Activated CD8-positive, alpha-beta memory T cell treated with anti-CD3 and anti-CD28 coated beads, Interleukin-2, amount 50 U/mL, for 24 hours (primary cell): Measurements from ENCODE around the gene SDHB.

Experiments used
- DNase-seq: peaks from one replicate; pipeline ENCODE4 v3.0.0-alpha.2; 2020; ENCODE audit errors: extremely low read depth

The SDHB gene

DNA sequence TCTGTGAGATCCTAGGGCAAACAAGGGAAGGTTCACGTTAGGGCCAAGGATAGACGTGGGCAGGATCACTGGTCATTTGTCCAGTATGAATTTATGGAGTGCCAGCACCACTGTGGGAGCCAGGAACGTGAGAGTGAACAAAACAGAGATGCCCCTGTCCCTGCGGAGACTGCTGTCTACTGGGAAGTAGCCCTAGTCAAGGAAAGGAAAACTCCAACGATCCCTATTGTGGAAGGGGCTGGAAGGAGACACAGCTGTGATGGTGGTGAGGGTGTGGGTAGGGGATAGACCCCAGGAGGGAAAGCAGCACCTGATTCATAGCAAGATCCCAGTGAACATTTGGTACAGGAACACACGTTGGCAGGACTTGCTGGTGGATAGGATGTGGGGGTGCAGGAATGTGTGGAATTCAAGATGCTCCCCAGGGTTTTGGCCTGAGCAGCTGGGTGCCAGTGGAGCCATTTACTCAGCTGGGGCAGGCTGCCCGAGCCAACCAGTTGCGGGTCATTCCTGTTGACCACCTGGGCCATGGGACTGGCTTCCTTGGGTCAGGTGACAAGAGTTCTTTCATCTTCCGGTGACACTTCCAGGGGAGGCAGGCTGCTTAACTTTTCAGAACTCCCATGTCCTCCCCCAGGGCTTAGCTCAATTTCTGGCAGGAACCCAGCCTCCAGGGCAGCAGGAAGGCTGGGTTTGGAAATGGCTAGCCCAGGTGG lies 40.9 kb downstream of the SDHB start:
- no peak for DNase-seq

GRCh38 chr1:17011439-17012307 lies 42.2 kb downstream of the SDHB start, which contains the start of gene ATP13A2:
Gene ATP13A2, minus strand, starts transcription at chr1:17011928. Its CDS starts 190 bp downstream, at chr1:17011738.
- DNase-seq, result peak; percentile 26

- no peak for DNase-seq
These were observed 42.8 kb downstream of the SDHB start for GRCh38 chr1:17011092-17011438.

- no peak for DNase-seq
These were observed 44.1 kb downstream of the SDHB start for GRCh38 chr1:17009706-17010105.

DNA sequence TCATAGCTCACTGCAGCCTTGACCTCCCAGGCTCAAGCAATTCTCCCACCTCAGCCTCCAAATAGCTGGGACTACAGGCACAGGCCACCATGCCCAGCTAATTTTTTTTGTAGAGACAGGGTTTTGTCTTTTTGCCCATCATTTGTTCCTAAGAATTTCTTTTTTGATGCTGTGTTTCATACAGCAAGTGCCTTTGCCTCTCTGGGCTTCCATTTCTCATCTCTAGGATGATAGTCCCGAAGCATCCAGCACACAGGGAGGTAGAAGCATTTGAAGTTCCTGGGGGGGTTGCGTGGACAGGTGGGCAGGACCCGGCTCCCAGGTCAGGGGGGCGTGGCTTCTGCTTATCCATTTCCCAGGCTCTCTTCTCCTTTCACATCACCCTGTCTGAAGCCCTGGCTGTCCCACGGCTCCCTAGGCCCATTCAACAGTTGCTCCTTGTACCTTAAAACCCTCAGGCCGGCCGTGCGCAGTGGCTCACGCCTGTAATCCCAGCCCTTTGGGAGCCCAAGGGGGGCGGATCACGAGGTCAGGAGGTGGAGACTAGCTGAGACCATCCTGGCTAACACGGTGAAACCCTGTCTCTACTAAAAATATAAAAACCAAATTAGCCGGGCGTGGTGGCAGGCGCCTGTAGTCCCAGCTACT lies 45.5 kb downstream of the SDHB start:
- DNase-seq, result no peak

DNA sequence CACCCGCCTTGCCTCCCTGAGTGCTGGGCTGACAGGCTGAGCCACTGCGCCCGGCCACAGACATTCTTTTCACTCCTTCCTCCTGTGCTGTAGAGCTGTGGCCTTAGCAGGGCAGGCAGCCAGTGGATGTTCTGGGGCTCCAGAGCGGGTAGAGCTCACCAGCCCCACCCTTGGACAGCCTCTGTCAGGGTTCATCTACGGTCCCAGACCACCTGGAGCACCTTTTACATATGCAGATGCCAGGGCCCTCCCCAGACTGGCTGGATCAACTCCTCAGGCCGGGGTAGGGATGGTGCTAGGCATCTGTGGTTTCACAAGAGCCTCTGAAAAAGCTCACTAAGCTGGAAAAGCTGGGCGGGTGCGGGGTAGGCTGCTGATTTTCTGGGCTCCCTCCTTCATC lies 46.7 kb downstream of the SDHB start:
- DNase-seq, result no peak

- DNase-seq, result no peak
These were observed 48.5 kb downstream of the SDHB start for GRCh38 chr1:17005365-17005740.

DNA sequence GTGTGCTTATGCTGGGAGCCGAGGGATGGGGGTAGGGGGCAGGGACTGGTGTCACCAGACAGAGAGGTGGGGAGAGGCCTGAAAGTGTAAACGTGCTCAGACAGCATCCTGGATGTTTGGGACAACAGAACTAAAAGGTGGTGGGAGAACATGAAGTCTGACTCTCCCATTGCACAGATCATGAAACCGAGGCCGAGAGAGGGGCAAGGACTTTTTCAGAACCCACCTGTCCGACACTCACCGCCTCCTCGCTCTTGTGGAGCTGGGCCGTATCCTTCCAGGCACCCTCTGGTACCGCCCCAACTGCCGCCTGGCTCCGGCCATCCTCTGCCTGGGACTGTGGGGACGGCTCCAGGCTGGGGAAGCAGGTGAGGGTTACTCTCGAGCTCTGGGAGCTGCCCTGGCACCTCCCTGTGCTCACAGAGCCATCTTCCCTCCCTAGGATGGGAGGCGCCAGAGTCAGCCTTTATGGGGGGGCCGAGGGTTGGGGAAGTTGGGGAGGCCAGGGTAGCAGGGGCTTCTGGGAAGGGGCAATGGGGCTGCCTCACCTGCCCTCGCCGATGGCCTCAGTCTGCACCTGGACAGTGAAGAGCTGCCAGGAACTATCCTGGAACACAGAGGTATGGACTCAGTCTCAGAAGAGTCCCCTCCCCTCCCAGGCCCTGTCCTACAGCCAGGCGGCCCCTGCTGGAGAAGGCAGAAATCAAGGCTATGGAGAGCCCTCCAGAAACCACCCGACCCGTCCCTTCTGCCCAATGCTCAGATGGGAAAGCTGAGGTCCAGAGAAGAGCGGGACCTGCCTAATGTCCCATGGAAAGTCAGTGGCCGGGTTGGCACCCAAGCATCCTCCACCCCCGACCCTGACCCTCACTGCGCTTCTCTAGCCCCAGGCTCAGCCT lies 49.1 kb downstream of the SDHB start:
- DNase-seq, result no peak

- DNase-seq, result no peak
These were observed 51.3 kb downstream of the SDHB start for GRCh38 chr1:17002524-17002902.

DNA sequence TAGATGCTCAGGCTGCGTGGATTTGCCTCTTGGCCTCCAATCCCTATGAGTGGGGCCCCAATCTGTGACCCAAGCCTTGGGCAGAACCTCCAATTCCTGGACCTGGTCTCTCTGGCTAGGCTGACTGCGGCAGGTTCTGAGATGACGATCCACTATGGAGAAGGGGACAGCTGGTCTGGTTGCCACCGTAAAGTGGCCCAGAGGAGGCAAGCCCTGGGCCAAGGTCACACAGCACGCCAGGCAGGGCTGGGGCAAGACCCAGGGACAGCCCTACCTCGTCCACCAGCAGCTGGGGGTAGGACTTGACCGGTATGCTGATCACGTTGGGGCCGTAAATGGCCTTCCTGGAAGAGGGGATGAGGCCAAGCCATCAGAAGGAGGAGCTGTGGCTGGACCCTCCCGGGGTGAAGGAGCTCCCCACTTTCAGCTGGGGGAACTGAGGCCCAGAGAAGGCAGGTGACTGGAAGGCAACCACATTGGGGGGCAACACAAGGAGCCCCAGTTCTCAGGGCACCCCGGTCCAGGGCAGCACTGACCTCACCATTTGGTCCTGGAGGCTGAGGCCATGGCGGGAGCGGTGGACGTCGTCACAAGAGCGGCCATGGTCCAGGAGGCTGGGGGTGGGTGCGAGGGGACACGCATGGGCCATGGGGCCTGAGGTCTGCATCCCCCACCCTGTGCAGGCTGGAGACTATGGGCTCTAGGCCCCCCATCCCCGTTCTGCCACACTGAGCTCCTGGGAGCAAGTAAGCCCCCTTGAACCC lies 51.9 kb downstream of the SDHB start:
- DNase-seq, result no peak

GRCh38 chr1:16999863-17000262 lies 54.0 kb downstream of the SDHB start:
- DNase-seq, result no peak

GRCh38 chr1:16998589-16998988 lies 55.2 kb downstream of the SDHB start:
- DNase-seq, result no peak

GRCh38 chr1:16996845-16997244 lies 57.0 kb downstream of the SDHB start:
- DNase-seq, result no peak

DNA sequence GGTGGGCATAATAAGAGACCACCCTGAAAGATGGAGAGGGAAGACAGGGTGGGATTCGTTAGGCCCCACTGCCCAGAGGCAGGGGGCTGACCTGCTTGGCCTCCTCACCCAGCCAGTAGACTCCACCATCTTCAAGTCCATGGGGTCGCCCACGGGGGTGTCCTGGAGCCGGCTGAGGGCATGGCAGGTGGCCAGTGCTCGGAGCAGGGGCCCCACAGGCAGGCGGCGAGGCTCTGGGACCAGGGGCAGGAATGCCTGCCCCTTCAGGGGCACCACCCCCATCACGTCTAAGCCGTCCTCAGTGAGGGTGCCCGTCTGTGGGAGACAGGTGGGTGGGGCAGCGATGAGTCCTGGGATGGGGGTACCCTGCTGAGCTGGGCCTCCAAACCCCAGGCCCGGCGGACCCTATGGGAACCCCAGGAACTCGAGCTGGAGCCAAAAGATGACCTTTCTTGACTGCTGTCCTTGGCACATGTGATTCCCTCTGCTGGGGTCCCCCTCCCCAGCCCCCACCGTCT lies 60.3 kb downstream of the SDHB start:
- no peak for DNase-seq

- DNase-seq, result no peak
These were observed 61.2 kb downstream of the SDHB start for GRCh38 chr1:16992675-16993074.

- no peak for DNase-seq
These were observed 61.7 kb downstream of the SDHB start for GRCh38 chr1:16992102-16992501.

DNA sequence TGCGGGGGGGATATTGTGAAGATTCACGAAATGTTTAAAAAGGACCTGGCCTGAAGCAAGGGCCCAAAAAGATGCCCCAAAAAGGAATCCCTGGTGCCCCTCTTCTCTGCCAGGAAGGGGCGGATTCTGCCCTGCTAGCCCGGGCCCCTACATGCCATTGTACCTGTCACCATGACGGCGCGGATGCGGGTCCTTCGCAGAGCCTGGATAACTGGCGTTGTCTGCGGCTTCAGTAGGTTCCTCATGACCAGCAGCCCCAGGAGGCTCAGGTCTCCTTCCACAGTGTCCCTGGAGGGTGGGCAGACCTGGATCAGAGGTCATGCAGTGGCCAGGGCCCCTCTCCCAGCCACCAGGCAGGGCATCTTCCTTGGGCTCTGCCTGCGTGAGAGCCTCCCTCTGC lies 62.3 kb downstream of the SDHB start:
- no peak for DNase-seq

- DNase-seq, result no peak
These were observed 64.0 kb downstream of the SDHB start for GRCh38 chr1:16989676-16990391.

DNA sequence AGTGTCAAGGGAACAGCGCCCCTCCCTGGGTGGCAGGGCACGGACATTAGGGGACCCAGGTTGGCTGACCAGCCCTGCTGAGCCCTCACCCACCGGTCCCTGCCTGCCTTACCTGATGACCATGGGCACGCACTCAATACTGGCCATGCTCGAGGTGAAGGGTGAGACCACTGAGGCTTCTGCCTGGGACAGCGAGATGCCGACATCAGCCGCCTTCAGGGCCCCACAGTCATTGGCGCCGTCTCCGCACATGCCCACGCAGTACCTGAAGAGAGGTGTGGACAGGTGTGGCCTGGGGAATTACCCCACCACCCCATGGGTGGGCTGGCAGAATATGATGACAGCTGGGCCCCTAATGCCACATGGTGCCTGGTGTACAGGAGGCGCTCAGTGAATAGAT lies 65.6 kb downstream of the SDHB start:
- DNase-seq, result no peak

DNA sequence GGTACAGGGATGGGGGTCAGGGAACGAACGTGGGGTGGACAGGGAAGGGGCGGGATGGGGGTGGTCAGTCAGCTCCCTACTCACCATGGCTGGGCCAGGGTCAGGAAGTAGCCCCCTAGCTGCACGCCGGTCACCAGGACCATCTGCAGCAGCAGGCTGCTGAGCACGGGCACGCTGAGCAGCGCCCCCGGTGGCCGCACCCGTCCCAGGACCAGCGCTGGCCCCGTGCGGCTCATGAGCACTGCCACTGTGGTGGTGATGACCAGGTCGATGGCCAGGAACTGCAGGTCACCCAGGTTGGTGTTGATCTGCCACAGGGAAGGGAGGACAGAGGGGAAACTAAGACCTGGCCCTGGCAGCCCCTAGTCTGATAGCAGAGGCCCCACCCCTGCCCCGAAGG lies 66.9 kb downstream of the SDHB start:
- DNase-seq, result no peak
